NK-92 treated with Interleukin-12 subunit alpha and Interleukin-12 subunit beta, amount 100 ng/mL, for 24 hours (cell line): Measurements from ENCODE around the gene FOXO3.

ENCODE experiments used
- DNase-seq: peaks from one replicate; lab custom pipeline; 2025; lab: John Stamatoyannopoulos, UW

FOXO3 gene

DNA sequence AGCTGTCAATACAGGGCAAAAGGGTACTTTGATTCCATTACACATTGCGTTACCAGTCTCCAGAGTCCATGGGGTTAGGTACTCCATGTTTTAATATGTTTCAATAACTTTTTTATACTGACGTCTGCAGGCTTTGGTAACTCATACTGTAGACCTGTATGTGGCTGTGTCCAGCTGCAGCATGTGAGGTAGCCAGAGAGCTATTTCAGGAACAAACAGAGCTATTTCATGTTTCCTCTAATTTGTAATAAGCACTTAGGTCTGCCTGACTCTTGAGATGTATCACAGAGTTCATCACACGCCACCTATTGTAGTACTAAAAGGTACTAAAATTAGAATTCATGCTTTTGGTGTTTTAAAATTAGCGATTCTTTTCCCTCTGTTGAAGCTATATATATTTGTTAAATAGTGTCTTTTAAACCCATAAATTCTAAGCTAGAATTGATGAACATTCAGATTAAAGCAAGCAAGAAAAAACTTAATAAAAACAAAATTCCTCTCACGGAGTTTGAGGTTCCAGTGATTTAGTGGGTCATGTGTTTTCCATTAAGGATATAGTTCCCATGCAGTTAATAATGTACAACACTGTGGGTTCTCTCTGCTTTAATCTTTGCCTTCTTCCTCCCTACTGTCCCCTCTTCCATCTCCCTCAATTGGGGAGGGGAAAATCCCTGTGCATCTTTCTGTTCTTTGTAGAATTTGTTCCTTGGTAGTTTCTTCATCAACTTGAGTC lies 37.0 kb downstream of the FOXO3 start:
- no peak for DNase-seq

GRCh38 chr6:108598305-108598863 lies 37.7 kb downstream of the FOXO3 start:
- no peak for DNase-seq

GRCh38 chr6:108604156-108604555 lies 43.4 kb downstream of the FOXO3 start:
- DNase-seq, result no peak

GRCh38 chr6:108606250-108606690 lies 45.6 kb downstream of the FOXO3 start:
- no peak for DNase-seq

DNA sequence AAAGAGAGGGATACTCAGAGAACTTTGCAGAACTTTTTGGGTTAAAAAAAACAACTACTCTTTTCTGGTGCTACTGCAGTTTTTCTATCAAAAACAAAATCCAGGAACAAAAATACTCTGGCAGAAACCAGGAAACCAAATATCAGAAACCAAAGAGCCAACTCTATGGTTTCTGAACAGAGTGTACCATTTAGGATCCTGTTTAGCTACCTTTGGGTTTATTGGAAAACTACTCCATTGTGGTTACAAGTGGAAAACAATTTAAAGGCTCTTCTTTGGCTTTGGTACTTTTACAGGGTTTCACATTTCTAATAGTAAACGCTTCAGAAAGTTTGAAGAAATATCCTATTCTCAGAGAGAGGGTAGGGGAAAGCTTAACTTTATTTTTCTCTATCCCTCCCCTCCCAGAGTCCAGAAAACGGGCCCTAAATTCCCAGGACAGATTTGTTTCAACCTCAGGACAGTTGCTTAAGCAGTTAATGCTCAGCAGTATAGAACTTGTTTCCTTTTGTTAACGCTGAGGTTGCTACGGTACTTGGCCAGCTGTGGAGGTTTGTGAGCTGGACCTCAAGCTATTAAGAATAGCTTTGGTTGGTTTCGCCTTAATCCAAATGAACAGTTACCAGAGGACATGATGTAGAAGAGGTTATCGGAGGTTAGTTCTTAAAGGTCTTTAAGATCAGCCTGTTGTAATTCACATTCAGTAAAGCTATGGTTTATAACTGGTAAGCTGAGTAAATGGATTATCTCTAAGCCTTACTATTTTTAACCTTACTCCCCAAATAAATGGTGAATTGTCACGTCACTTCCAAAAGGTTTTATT lies 47.9 kb downstream of the FOXO3 start:
- DNase-seq, result no peak

DNA sequence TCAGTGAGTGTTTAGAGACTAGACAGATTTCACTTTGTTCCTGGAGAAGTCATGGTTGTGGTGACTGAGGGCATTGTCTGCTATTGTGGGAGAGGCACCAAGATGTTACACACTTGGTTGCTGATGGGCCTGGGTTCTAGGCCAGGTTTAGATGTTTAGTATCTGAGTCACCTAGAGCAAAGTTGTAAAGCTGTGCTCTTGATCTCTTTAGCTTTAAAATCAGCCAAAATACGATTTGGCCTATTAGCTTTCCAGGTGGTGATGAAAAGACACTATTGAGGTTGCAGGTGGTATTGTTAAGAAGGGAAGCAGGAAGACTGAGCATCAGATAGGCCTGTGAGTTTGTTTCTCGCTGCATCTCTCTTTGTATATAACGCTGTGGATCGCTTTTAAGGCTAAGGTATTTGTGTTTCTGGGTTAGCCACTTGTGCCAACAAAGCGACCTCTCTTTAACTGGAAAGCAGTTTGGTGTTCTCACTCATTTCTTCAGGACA lies 48.6 kb downstream of the FOXO3 start:
- DNase-seq, result no peak

GRCh38 chr6:108610270-108610839 lies 49.6 kb downstream of the FOXO3 start:
- DNase-seq, result no peak

GRCh38 chr6:108610957-108611586 lies 50.4 kb downstream of the FOXO3 start:
- no peak for DNase-seq

GRCh38 chr6:108612852-108613251 lies 52.1 kb downstream of the FOXO3 start:
- no peak for DNase-seq

GRCh38 chr6:108616544-108616943 lies 55.8 kb downstream of the FOXO3 start:
- DNase-seq, result no peak

DNA sequence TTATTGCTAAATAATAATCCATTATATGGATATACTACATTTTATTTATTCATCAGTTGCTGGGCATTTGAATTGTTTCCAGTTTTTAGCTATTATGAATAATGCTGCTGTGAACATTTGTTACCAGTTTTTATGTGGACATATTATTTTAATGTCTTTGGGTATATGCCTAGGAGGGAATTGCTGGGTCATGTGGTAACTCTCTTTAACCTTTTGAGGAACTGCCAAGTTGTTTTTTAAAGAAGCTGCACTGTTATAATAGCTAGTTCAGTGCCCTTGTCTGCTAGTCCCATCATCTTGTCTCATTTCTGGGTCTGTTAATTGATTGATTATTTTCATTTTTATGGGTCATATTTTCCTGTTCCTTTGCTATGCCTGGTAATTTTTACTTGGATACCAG lies 56.3 kb downstream of the FOXO3 start:
- no peak for DNase-seq

GRCh38 chr6:108618623-108619152 lies 58.0 kb downstream of the FOXO3 start:
- no peak for DNase-seq

DNA sequence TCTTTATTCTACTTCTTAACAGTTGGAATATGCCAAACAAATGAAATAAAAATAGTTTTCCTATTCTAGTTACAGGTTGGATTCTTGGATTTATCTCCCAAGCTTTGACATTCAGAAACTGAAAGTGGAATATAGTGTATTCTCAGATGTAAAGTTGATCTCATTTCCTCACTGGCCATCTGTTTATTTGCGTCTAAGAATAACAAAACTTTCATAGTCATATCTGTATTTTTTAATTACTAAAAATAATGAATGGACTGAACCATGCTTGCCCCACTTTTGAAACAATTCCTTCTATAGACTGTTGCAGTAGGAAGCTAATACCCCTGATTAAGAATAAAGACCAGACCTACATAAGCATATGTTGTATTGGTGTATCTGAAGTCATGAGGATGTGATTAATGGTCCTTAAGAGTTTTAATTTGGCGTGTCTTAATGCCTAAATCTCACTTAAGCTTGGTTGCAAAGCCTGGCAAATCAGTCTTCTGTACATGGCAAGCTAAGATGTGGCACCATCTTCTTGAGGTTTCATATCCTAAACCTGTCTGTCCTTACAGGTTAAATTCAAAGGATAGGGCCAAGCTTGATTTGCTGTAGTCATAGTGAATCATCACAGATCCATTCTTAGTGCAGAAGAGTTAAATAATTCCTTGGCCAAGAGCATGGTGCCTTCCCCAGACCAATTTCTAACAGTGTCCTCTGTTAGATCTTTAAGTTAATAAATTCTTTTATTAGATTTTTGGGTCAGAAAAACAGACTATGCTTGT lies 58.9 kb downstream of the FOXO3 start:
- DNase-seq, result no peak

- peak; percentile 36 for DNase-seq
Measured at GRCh38 chr6:108621117-108621516, 60.4 kb downstream of the FOXO3 start.

- no peak for DNase-seq
Measured at GRCh38 chr6:108622641-108623298, 62.1 kb downstream of the FOXO3 start.

DNA sequence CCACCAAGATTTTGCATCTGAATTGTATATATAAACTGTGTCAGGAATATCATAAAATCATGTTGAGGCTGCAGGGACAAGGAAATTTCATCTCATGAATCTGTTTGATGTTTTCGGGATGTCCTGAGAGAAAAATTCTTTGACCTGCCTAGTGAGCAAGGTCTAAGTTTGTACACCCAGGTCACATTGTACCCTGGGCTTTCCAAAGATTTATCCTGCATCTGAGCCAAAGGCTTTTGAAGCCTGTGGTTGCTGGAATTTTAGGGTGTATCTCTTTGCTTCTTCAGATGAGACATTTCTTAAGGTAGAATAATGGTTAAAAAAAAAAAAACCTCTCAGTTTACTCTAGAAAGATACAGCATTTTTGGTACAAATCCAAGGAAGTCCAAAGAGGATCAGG lies 63.3 kb downstream of the FOXO3 start:
- DNase-seq, result no peak

- DNase-seq, result no peak
Measured at GRCh38 chr6:108625581-108625980, 64.9 kb downstream of the FOXO3 start.

GRCh38 chr6:108626777-108627176 lies 66.1 kb downstream of the FOXO3 start:
- DNase-seq, result no peak

- no peak for DNase-seq
Measured at GRCh38 chr6:108627692-108628550, 67.2 kb downstream of the FOXO3 start.
